ENCODE results near the gene CADM1. TPM values are rescaled to one million over a fixed set of nuclear protein-coding genes. Genes with fewer than 3 reads are reported as not detected.

CADM1 gene
- total RNA-seq, 1 donor from 2014 or later = 41.7 TPM

- H3K36me3 ChIP-seq (ENCODE audit: control insufficient read depth, insufficient read depth, low read length) = no peaks in the 10 kb centered on the region
- H3K4me3 ChIP-seq (ENCODE audit: low read depth, low read length) = no peak overlapping the region
- no peaks in the 10 kb centered on the region for H3K27me3 ChIP-seq (ENCODE audit: control insufficient read depth, insufficient read depth, low read length)
- no peak for DNase-seq (ENCODE audit: low read depth)
- TF ChIP-seq, protein P1, sequence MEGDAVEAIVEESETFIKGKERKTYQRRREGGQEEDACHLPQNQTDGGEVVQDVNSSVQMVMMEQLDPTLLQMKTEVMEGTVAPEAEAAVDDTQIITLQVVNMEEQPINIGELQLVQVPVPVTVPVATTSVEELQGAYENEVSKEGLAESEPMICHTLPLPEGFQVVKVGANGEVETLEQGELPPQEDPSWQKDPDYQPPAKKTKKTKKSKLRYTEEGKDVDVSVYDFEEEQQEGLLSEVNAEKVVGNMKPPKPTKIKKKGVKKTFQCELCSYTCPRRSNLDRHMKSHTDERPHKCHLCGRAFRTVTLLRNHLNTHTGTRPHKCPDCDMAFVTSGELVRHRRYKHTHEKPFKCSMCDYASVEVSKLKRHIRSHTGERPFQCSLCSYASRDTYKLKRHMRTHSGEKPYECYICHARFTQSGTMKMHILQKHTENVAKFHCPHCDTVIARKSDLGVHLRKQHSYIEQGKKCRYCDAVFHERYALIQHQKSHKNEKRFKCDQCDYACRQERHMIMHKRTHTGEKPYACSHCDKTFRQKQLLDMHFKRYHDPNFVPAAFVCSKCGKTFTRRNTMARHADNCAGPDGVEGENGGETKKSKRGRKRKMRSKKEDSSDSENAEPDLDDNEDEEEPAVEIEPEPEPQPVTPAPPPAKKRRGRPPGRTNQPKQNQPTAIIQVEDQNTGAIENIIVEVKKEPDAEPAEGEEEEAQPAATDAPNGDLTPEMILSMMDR (IDR thresholded peaks at IDR 0.05; ENCODE audit: insufficient read depth, low read length, poor library complexity, severe bottlenecking) = no peak
These were observed 80.3 kb downstream of the CADM1 start for GRCh38 chr11:115423728-115424459.

DNA sequence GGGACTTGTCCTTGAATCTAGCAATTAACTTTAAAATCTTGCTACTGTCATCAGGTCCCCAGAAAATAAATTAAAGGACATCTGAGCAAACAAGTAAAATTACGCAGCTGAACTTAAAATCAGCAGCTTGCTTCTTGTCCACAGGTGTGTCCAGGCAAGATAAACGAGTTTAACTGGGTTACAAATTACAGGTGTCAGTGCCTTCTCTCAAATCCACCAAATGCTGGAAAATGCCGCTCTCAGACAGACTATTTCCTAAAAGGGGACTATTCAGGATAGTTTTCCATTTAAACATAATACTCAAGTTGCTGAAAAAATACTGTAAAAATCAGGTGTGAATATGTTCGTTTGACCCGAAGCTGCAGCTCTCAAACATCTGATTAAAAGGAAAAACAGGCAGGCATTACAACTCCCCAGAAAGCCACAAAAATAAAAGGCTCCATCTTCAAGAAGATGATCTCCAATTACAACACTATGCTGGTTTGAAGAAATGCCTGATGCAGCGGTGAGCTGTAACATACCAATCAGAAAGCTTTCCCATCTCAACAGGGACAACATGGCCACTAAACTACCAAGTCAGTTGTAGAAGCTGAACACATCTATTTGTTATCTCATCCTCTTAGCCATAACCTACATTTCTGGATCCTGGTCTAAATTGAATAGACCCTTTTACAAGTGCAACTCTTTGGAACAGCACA is 82.1 kb downstream of the CADM1 start:
- TF ChIP-seq, protein P1 (IDR thresholded peaks at IDR 0.05; ENCODE audit: insufficient read depth, low read length, poor library complexity, severe bottlenecking) = no peak
- DNase-seq (ENCODE audit: low read depth) = no peak
- Histone ChIP-seq H3K36me3 (ENCODE audit: control insufficient read depth, insufficient read depth, low read length) (no peaks in the 10 kb centered on the region), H3K27me3 (ENCODE audit: control insufficient read depth, insufficient read depth, low read length) (no peaks in the 10 kb centered on the region), H3K4me3 (ENCODE audit: low read depth, low read length) (no peak overlapping the region)

GRCh38 chr11:115421352-115421991 is 82.7 kb downstream of the CADM1 start:
- H3K4me3 ChIP-seq (ENCODE audit: low read depth, low read length) = no peak overlapping the region
- TF ChIP-seq, protein P1 (IDR thresholded peaks at IDR 0.05; ENCODE audit: insufficient read depth, low read length, poor library complexity, severe bottlenecking) = no peak
- no peaks in the 10 kb centered on the region for H3K36me3 ChIP-seq (ENCODE audit: control insufficient read depth, insufficient read depth, low read length)
- no peaks in the 10 kb centered on the region for H3K27me3 ChIP-seq (ENCODE audit: control insufficient read depth, insufficient read depth, low read length)
- no peak for DNase-seq (ENCODE audit: low read depth)

GRCh38 chr11:115420505-115420904 is 83.7 kb downstream of the CADM1 start:
- no peaks in the 10 kb centered on the region for H3K36me3 ChIP-seq (ENCODE audit: control insufficient read depth, insufficient read depth, low read length)
- TF ChIP-seq, protein P1 (IDR thresholded peaks at IDR 0.05; ENCODE audit: insufficient read depth, low read length, poor library complexity, severe bottlenecking) = no peak
- no peak for DNase-seq (ENCODE audit: low read depth)
- H3K27me3 ChIP-seq (ENCODE audit: control insufficient read depth, insufficient read depth, low read length) = no peaks in the 10 kb centered on the region
- no peak overlapping the region for H3K4me3 ChIP-seq (ENCODE audit: low read depth, low read length)

GRCh38 chr11:115418626-115419025 is 85.6 kb downstream of the CADM1 start:
- no peak for DNase-seq (ENCODE audit: low read depth)
- H3K4me3 ChIP-seq (ENCODE audit: low read depth, low read length) = no peak overlapping the region
- H3K27me3 ChIP-seq (ENCODE audit: control insufficient read depth, insufficient read depth, low read length) = no peaks in the 10 kb centered on the region
- no peaks in the 10 kb centered on the region for H3K36me3 ChIP-seq (ENCODE audit: control insufficient read depth, insufficient read depth, low read length)
- TF ChIP-seq, protein P1 (IDR thresholded peaks at IDR 0.05; ENCODE audit: insufficient read depth, low read length, poor library complexity, severe bottlenecking) = no peak
